Aorta (tissue), 5 donors: ENCODE results near the gene FAM13A. TPM values are rescaled to one million over a fixed set of nuclear protein-coding genes. Genes with fewer than 3 reads are reported as not detected.

ENCODE experiments used
- ATAC-seq: fragments of 200-7000 bp; cut with Tn5 transposase; one replicate; pipeline ENCODE4 v1.9.1; 2022; ENCODE audit warnings: moderate library complexity; ENCODE audit not compliant: low FRiP score
- DNase-seq, 2 donors: peaks; one replicate each; pipeline ENCODE4 v3.0.0-alpha.2; 2020
- H3K27ac ChIP-seq, 2 donors: one replicate each; pipeline ENCODE4 v1.5.1; 2013; ENCODE audit warnings: low read length in 2 of 2, mild to moderate bottlenecking in 2 of 2, moderate library complexity in 2 of 2, control low read depth in 1 of 2, inconsistent platforms in 1 of 2, low read depth in 1 of 2
- H3K27me3 ChIP-seq, 2 donors: one replicate each; pipeline ENCODE4 v1.6.1; 2013; ENCODE audit warnings: control low read depth in 1 of 2, low read length in 1 of 2, mild to moderate bottlenecking in 1 of 2, moderate library complexity in 1 of 2; ENCODE audit not compliant: insufficient read depth in 2 of 2, control insufficient read depth in 1 of 2
- H3K36me3 ChIP-seq, 2 donors: one replicate each; pipeline ENCODE4 v1.6.1; 2013; ENCODE audit warnings: control low read depth in 1 of 2, low read length in 1 of 2, mild to moderate bottlenecking in 1 of 2; ENCODE audit not compliant: insufficient read depth in 2 of 2, control insufficient read depth in 1 of 2
- H3K4me1 ChIP-seq, 2 donors: one replicate each; pipeline ENCODE4 v1.6.1; 2013; ENCODE audit warnings: low read length in 2 of 2, control low read depth in 1 of 2, mild to moderate bottlenecking in 1 of 2, moderate library complexity in 1 of 2; ENCODE audit not compliant: insufficient read depth in 2 of 2, control insufficient read depth in 1 of 2
- H3K4me3 ChIP-seq, 2 donors: one replicate each; pipeline ENCODE4 v1.5.1; 2013; ENCODE audit warnings: low read length in 2 of 2, control low read depth in 1 of 2, mild to moderate bottlenecking in 1 of 2
- H3K9me3 ChIP-seq: one replicate; pipeline ENCODE4 v1.6.1; 2013; ENCODE audit warnings: mild to moderate bottlenecking, low read length; ENCODE audit not compliant: control insufficient read depth
- WGBS, 2 donors: extraction: QIAGEN DNeasy Blood & Tissue Kit; methylation state at CpG; one replicate each; pipeline ENCODE4 v1.1.7; 2013; 5-methylcytosine and 5-hydroxymethylcytosine counted together
- intact Hi-C, 2 donors: fragments of 100-400 bp; cut with DNase I; formaldehyde crosslinking; loops; one replicate each; pipeline versions ENCODE4 v1.14.2 to v1.15.0; 2022
- polyA plus RNA-seq, 2 donors: library from polyadenylated mRNA; stranded (reverse); fragments of 200-250 nt; gene quantifications; one replicate each; pipeline ENCODE4 v1.2.3, GENCODE V29; 2013
- total RNA-seq, 2 donors: library from RNA; stranded (reverse); fragmentation: NEBNext Ultra II Directional; extraction: Animal tissue kit (Norgen Biotek cat#: 25700); gene quantifications; one replicate each; pipeline ENCODE4 v1.2.1, GENCODE V29; 2021
- donor health status: healthy with polysubstance abuse.
- donor health status: Bipolar disorder and iron deficiency.
- donor health status: DM: no; HTN: no; CAD: no.
- donor health status: DM: no; HTN: no; CAD: no.
- donor health status: DM: yes; HTN: yes; CAD: no.

FAM13A gene
- total and polyA plus RNA-seq, 4 donors: 9.0 to 60.3 (median 23.5) TPM

GRCh38 chr4:88957570-88957969, 99.4 kb downstream of the FAM13A start:
- H3K9me3 ChIP-seq: no peaks in the 10 kb centered on the region
- H3K4me3 ChIP-seq: no peak overlapping the region
- no peaks in the 10 kb centered on the region for H3K4me1 ChIP-seq
- intact Hi-C loops: no loop called here
- H3K36me3 ChIP-seq: no peaks in the 10 kb centered on the region
- no peak for ATAC-seq
- H3K27me3 ChIP-seq: no peaks in the 10 kb centered on the region
- 76 to 77% methylated on average over 2 of the region's 2 CpGs for WGBS, 2 donors
- H3K27ac ChIP-seq: no peak overlapping the region
- no peak for DNase-seq

DNA sequence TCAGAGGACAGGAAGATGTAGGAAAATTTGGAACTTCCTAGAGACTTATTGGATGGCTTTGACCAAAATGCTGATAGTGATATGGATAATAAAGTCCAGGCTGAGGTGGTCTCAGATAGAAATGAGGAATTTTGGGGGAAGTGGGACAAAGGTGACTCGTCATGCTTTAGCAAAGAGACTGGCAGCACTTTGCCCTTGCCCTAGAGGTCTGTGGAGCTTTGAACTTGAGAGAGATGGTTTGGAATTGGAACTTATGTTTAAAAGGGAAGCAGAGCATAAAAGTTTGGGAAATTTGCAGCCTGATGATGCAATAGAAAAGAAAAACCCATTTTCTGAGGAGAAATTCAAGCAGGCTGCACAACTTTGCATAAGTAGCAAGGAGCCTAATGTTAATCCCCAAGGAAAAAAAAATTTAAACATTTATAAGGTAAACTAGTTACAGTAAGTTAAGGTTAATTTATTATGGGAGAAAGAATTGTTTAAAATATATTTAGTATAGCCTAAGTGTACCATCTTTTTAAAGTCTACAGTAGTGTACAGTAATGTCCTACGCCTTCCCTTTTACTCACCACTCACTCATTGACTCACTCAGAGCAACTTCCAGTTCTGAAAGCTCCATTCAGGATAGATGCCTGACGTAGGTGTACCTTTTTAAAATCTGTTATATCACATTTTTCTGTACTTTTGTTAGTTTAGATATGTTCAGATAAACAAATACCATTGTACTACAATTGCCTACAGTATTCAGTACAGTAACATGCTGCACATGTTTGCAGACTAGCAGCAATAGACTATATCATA, 101.2 kb downstream of the FAM13A start:
- 97% methylated on average over 3 of the region's 3 CpGs for WGBS, 2 donors
- no peaks in the 10 kb centered on the region for H3K27me3 ChIP-seq
- H3K4me3 ChIP-seq: no peak overlapping the region
- no peak for DNase-seq
- no peak for ATAC-seq
- peaks cover 0 to 3% of the 10 kb centered on the region in 2 donors for H3K4me1 ChIP-seq
- intact Hi-C loops: no loop called here
- no peaks in the 10 kb centered on the region for H3K9me3 ChIP-seq
- no peaks in the 10 kb centered on the region for H3K36me3 ChIP-seq
- no peak overlapping the region for H3K27ac ChIP-seq

- no peaks in the 10 kb centered on the region for H3K9me3 ChIP-seq
- no peaks in the 10 kb centered on the region for H3K27me3 ChIP-seq
- DNase-seq (no peak), ATAC-seq (no peak)
- H3K27ac ChIP-seq: no peak overlapping the region
- intact Hi-C loops: no loop called here
- H3K4me3 ChIP-seq: no peak overlapping the region
- H3K36me3 ChIP-seq: no peaks in the 10 kb centered on the region
- H3K4me1 ChIP-seq: peaks cover 0 to 3% of the 10 kb centered on the region in 2 donors
- WGBS, 2 donors: 100% methylated on average over 2 of the region's 2 CpGs
These were observed 103.6 kb downstream of the FAM13A start for GRCh38 chr4:88953400-88953799.

DNA sequence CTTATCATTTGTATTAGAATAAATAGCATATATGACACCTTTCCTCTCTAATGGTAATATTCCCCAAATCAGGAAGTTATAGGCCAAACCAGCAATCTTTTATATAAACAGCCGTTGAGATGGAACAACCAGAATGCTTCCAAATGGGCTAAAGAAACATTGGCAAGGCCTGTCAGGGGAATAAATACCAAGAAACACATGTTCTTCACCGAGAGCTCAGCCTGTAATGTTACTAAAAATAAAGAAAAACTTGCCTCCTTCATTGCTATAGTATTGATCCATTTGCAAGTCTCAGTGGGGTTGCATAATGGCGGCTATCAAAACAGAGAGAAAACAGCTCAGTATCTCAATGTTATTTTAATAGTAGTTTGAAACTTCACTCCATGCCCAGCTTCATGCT, 104.9 kb downstream of the FAM13A start:
- no peak overlapping the region for H3K27ac ChIP-seq
- DNase-seq (no peak), ATAC-seq (peak; percentile 57)
- no peaks in the 10 kb centered on the region for H3K27me3 ChIP-seq
- no peaks in the 10 kb centered on the region for H3K36me3 ChIP-seq
- H3K4me1 ChIP-seq: peaks cover 0 to 3% of the 10 kb centered on the region in 2 donors
- no peak overlapping the region for H3K4me3 ChIP-seq
- intact Hi-C loops: no loop called here
- no peaks in the 10 kb centered on the region for H3K9me3 ChIP-seq
- 17 to 19% methylated on average over 3 of the region's 3 CpGs for WGBS, 2 donors

- H3K27ac ChIP-seq: no peak overlapping the region
- intact Hi-C loops: no loop called here
- DNase-seq: no peak
- 90 to 92% methylated on average over 2 of the region's 2 CpGs for WGBS, 2 donors
- no peaks in the 10 kb centered on the region for H3K36me3 ChIP-seq
- peaks cover 0 to 3% of the 10 kb centered on the region in 2 donors for H3K4me1 ChIP-seq
- H3K9me3 ChIP-seq: no peaks in the 10 kb centered on the region
- no peak overlapping the region for H3K4me3 ChIP-seq
- H3K27me3 ChIP-seq: no peaks in the 10 kb centered on the region
- no peak for ATAC-seq
These were observed 107.4 kb downstream of the FAM13A start for GRCh38 chr4:88949605-88950004.

- DNase-seq (no peak), ATAC-seq (no peak)
- Histone ChIP-seq H3K27me3 (no peaks in the 10 kb centered on the region), H3K4me3 (no peak overlapping the region), H3K36me3 (no peaks in the 10 kb centered on the region), H3K9me3 (no peaks in the 10 kb centered on the region), H3K4me1 (peaks cover 0 to 4% of the 10 kb centered on the region in 2 donors), H3K27ac (no peak overlapping the region)
- intact Hi-C loops: no loop called here
- 93 to 94% methylated on average over 2 of the region's 2 CpGs for WGBS, 2 donors
These were observed 116.5 kb downstream of the FAM13A start for GRCh38 chr4:88940506-88940905.

DNA sequence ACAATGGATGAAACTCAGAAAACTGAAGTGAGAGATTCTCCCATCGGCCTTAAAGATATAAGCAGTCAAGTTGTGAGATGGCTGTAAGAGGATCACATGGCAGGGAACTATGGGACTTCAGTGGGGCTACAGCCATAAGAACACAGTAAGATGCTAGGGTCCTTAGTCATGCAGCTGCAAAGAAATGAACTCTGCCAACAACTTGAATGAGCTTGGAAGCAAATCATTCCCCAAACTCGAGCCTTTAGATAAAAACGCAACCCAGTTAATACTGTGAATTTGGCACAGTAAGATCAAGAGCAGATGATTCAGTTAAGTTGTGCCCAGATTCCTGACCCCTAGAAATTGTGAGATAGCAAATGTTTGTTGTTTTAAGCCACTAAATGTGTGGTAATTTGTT, 117.3 kb downstream of the FAM13A start:
- intact Hi-C loops: no loop called here
- WGBS, 2 donors: 39 to 40% methylated on average over 3 of the region's 3 CpGs
- H3K36me3 ChIP-seq: peaks cover 0 to 2% of the 10 kb centered on the region in 2 donors
- DNase-seq: no peak
- no peak for ATAC-seq
- H3K9me3 ChIP-seq: no peaks in the 10 kb centered on the region
- no peaks in the 10 kb centered on the region for H3K27me3 ChIP-seq
- peaks cover 0 to 4% of the 10 kb centered on the region in 2 donors for H3K4me1 ChIP-seq
- no peak overlapping the region for H3K4me3 ChIP-seq
- no peak overlapping the region for H3K27ac ChIP-seq

GRCh38 chr4:88938138-88938537, 118.8 kb downstream of the FAM13A start:
- Histone ChIP-seq H3K4me3 (no peak overlapping the region), H3K27me3 (no peaks in the 10 kb centered on the region), H3K36me3 (peaks cover 0 to 2% of the 10 kb centered on the region in 2 donors), H3K27ac (no peak overlapping the region), H3K9me3 (no peaks in the 10 kb centered on the region), H3K4me1 (peaks cover 0 to 4% of the 10 kb centered on the region in 2 donors)
- DNase-seq (no peak), ATAC-seq (no peak)
- intact Hi-C loops: no loop called here

DNA sequence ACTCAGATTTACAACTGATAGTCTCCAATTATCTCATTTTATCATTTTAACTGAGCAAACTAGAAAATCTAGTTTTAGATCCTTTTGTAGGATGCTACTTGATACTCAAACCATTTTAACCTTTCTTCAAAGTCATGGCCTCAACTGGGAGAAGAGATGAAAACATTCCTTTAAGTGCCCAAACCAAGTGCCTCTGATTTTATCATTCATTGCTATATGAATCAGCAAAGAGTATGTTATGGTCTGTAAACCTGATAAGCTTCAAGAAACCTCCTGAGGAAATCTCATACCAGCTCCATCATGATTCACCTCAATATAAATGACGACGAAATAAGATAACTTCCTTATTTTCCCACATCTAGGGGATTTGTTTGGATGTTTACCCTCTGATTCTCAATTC, 119.9 kb downstream of the FAM13A start:
- 93 to 95% methylated on average over 2 of the region's 2 CpGs for WGBS, 2 donors
- ATAC-seq (no peak), DNase-seq (no peak)
- H3K27ac ChIP-seq: no peak overlapping the region
- intact Hi-C loops: no loop called here
- peaks cover 0 to 4% of the 10 kb centered on the region in 2 donors for H3K4me1 ChIP-seq
- H3K36me3 ChIP-seq: peaks cover 0 to 2% of the 10 kb centered on the region in 2 donors
- no peaks in the 10 kb centered on the region for H3K9me3 ChIP-seq
- no peak overlapping the region for H3K4me3 ChIP-seq
- H3K27me3 ChIP-seq: no peaks in the 10 kb centered on the region
